ENCODE data around the gene GLDN.
A peak's percentile ranks its signal among the peaks of the same experiment; 100 is the strongest.

The GLDN gene

GRCh38 chr15:51387699-51388041, 46.2 kb downstream of the GLDN start:
- TF ChIP-seq, protein P1, sequence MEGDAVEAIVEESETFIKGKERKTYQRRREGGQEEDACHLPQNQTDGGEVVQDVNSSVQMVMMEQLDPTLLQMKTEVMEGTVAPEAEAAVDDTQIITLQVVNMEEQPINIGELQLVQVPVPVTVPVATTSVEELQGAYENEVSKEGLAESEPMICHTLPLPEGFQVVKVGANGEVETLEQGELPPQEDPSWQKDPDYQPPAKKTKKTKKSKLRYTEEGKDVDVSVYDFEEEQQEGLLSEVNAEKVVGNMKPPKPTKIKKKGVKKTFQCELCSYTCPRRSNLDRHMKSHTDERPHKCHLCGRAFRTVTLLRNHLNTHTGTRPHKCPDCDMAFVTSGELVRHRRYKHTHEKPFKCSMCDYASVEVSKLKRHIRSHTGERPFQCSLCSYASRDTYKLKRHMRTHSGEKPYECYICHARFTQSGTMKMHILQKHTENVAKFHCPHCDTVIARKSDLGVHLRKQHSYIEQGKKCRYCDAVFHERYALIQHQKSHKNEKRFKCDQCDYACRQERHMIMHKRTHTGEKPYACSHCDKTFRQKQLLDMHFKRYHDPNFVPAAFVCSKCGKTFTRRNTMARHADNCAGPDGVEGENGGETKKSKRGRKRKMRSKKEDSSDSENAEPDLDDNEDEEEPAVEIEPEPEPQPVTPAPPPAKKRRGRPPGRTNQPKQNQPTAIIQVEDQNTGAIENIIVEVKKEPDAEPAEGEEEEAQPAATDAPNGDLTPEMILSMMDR (IDR thresholded peaks at IDR 0.05; ENCODE audit: borderline replicate concordance, control extremely low read depth, extremely low read depth, insufficient read depth, missing control alignments) = no peak
- in situ Hi-C loops (cut with MboI; ENCODE audit: low sequenced_read_pairs, unreplicated experiment) = loop anchor here (10.0 to 25.0 kb wide), 2 partner anchors 100 to 223 kb away; no protein-coding TSS in a partner anchor
- no peak for DNase-seq (ENCODE audit: low spot score)

- in situ Hi-C loops (cut with MboI; ENCODE audit: low sequenced_read_pairs, unreplicated experiment) = loop anchor here (10.0 to 25.0 kb wide), 2 partner anchors 101 to 224 kb away; no protein-coding TSS in a partner anchor
- TF ChIP-seq, protein P1 (IDR thresholded peaks at IDR 0.05; ENCODE audit: borderline replicate concordance, control extremely low read depth, extremely low read depth, insufficient read depth, missing control alignments) = no peak
- DNase-seq (ENCODE audit: low spot score) = no peak
Observed at GRCh38 chr15:51388726-51389125, 47.3 kb downstream of the GLDN start.

DNA sequence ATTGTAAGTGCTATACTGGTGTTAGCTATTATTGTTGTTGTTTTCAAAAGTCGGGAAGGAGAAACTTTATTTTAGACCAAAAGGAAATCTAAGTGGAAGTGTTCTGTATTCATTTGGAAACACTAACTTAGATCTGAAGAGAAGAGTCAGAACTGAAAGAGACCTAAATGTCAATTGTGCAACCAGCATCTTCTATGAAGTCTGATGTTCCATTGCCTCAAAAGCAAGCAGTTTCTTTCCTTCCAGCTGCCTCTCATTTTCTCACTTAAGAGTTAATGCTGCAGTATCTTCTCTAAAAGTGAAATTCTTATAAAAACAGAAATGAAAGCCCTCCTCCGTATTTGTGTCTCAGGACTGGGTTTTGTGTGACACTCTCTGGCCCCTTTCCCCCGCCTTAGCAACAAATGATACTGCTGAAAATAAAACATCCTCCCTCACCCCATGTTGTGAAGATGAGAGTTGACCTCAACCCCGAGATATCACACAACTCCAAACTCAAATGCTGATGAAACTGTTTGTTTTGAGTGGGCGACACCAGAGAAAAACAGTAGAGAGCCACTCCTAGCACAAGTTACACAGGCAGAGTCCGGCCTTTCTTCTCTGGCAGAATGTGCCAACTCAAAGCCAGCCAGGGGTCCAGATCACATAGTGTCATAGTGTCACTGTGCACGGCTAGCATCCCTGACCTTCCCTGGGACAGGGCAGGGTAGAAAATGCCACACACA, 48.9 kb downstream of the GLDN start:
- TF ChIP-seq, protein P1 (IDR thresholded peaks at IDR 0.05; ENCODE audit: borderline replicate concordance, control extremely low read depth, extremely low read depth, insufficient read depth, missing control alignments) = no peak
- DNase-seq (ENCODE audit: low spot score) = peak; percentile 66
- in situ Hi-C loops (cut with MboI; ENCODE audit: low sequenced_read_pairs, unreplicated experiment) = loop anchor here (25.0 kb wide), 1 partner anchor 103 kb away; no protein-coding TSS in a partner anchor

GRCh38 chr15:51390966-51391422, 49.5 kb downstream of the GLDN start:
- TF ChIP-seq, protein P1 (IDR thresholded peaks at IDR 0.05; ENCODE audit: borderline replicate concordance, control extremely low read depth, extremely low read depth, insufficient read depth, missing control alignments) = no peak
- in situ Hi-C loops (cut with MboI; ENCODE audit: low sequenced_read_pairs, unreplicated experiment) = loop anchor here (25.0 kb wide), 1 partner anchor 104 kb away; no protein-coding TSS in a partner anchor
- no peak for DNase-seq (ENCODE audit: low spot score)

DNA sequence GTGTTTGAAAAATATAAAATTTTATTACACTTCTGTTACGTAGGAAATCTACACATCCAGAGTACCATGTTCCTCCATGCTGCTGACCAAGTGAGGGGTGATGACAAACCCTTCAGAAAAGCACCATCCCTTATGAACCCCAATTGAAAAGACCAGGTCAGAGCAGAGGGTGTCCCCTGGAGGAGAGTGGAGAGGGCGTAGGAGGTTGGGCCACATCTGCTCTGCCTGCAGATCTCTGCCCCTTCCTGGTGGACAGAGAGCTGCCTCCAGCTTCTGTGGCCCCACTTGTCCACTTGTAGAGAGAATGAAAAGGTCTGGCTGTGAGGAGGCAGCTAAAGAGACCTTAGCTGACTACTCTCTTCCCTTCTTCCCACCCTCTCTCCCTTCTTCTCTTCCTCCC, 55.5 kb downstream of the GLDN start:
- DNase-seq (ENCODE audit: low spot score) = no peak
- TF ChIP-seq, protein P1 (IDR thresholded peaks at IDR 0.05; ENCODE audit: borderline replicate concordance, control extremely low read depth, extremely low read depth, insufficient read depth, missing control alignments) = no peak
- in situ Hi-C loops (cut with MboI; ENCODE audit: low sequenced_read_pairs, unreplicated experiment) = loop anchor here (25.0 kb wide), 1 partner anchor 110 kb away; no protein-coding TSS in a partner anchor

- DNase-seq (ENCODE audit: low spot score) = no peak
- in situ Hi-C loops (cut with MboI; ENCODE audit: low sequenced_read_pairs, unreplicated experiment) = loop anchor here (25.0 kb wide), 1 partner anchor 111 kb away; no protein-coding TSS in a partner anchor
- TF ChIP-seq, protein P1 (IDR thresholded peaks at IDR 0.05; ENCODE audit: borderline replicate concordance, control extremely low read depth, extremely low read depth, insufficient read depth, missing control alignments) = no peak
Observed at GRCh38 chr15:51398626-51399025, 57.2 kb downstream of the GLDN start.
